ENCODE measurements around the gene STPG3. TPM values are rescaled to one million over a fixed set of nuclear protein-coding genes. Genes with fewer than 3 reads are reported as not detected.

STPG3 gene
- total and polyA plus RNA-seq, 2 of the 13 experiments (the other 11 are each of a cell fraction or from before 2014, with no cell fraction given): not detected

- TF ChIP-seq WIZ (CRISPR knock-in tag; IDR thresholded peaks at IDR 0.05) (no peak; the same call in 1 of the 2 replicates), ZNF20 (CRISPR knock-in tag; IDR thresholded peaks at IDR 0.05) (0 out of 2 replicates have a peak, but pooled peaks have one; percentile 84), IKZF4 (CRISPR knock-in tag; IDR thresholded peaks at IDR 0.05; ENCODE audit: borderline replicate concordance, low read depth, not compliant biosample characterization) (no peak), MTA3 (CRISPR knock-in tag; IDR thresholded peaks at IDR 0.05) (no peak), HMG20B (CRISPR knock-in tag; conservative IDR thresholded peaks at IDR 0.05) (no peak), ZNF776 (CRISPR knock-in tag; IDR thresholded peaks at IDR 0.05) (no peak), ZMYM4 (CRISPR knock-in tag; IDR thresholded peaks at IDR 0.05) (no peak), ZNF737 (CRISPR knock-in tag; IDR thresholded peaks at IDR 0.05; ENCODE audit: borderline replicate concordance) (no peak), PHF5A (CRISPR knock-in tag; IDR thresholded peaks at IDR 0.05; ENCODE audit: low read depth, unreplicated experiment) (no peak), NCOA1 (CRISPR knock-in tag; IDR thresholded peaks at IDR 0.05) (no peak), SNAPC2 (CRISPR knock-in tag; IDR thresholded peaks at IDR 0.05) (no peak), ZNF674 (CRISPR knock-in tag; IDR thresholded peaks at IDR 0.05; ENCODE audit: low read depth) (no peak), ZNF414 (CRISPR knock-in tag; IDR thresholded peaks at IDR 0.05) (peak; percentile 62; the same call in 1 of the 2 replicates), ZNF570 (CRISPR knock-in tag; IDR thresholded peaks at IDR 0.05; ENCODE audit: borderline replicate concordance) (no peak), HBP1 (CRISPR knock-in tag; IDR thresholded peaks at IDR 0.05; ENCODE audit: low read depth) (no peak)
- TF ChIP-seq, protein P1, sequence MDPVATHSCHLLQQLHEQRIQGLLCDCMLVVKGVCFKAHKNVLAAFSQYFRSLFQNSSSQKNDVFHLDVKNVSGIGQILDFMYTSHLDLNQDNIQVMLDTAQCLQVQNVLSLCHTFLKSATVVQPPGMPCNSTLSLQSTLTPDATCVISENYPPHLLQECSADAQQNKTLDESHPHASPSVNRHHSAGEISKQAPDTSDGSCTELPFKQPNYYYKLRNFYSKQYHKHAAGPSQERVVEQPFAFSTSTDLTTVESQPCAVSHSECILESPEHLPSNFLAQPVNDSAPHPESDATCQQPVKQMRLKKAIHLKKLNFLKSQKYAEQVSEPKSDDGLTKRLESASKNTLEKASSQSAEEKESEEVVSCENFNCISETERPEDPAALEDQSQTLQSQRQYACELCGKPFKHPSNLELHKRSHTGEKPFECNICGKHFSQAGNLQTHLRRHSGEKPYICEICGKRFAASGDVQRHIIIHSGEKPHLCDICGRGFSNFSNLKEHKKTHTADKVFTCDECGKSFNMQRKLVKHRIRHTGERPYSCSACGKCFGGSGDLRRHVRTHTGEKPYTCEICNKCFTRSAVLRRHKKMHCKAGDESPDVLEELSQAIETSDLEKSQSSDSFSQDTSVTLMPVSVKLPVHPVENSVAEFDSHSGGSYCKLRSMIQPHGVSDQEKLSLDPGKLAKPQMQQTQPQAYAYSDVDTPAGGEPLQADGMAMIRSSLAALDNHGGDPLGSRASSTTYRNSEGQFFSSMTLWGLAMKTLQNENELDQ (CRISPR knock-in tag; IDR thresholded peaks at IDR 0.05; ENCODE audit: borderline replicate concordance): no peak
- TF ChIP-seq, protein P2, sequence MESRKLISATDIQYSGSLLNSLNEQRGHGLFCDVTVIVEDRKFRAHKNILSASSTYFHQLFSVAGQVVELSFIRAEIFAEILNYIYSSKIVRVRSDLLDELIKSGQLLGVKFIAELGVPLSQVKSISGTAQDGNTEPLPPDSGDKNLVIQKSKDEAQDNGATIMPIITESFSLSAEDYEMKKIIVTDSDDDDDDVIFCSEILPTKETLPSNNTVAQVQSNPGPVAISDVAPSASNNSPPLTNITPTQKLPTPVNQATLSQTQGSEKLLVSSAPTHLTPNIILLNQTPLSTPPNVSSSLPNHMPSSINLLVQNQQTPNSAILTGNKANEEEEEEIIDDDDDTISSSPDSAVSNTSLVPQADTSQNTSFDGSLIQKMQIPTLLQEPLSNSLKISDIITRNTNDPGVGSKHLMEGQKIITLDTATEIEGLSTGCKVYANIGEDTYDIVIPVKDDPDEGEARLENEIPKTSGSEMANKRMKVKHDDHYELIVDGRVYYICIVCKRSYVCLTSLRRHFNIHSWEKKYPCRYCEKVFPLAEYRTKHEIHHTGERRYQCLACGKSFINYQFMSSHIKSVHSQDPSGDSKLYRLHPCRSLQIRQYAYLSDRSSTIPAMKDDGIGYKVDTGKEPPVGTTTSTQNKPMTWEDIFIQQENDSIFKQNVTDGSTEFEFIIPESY (CRISPR knock-in tag; IDR thresholded peaks at IDR 0.05): no peak
- TF ChIP-seq, protein P3, sequence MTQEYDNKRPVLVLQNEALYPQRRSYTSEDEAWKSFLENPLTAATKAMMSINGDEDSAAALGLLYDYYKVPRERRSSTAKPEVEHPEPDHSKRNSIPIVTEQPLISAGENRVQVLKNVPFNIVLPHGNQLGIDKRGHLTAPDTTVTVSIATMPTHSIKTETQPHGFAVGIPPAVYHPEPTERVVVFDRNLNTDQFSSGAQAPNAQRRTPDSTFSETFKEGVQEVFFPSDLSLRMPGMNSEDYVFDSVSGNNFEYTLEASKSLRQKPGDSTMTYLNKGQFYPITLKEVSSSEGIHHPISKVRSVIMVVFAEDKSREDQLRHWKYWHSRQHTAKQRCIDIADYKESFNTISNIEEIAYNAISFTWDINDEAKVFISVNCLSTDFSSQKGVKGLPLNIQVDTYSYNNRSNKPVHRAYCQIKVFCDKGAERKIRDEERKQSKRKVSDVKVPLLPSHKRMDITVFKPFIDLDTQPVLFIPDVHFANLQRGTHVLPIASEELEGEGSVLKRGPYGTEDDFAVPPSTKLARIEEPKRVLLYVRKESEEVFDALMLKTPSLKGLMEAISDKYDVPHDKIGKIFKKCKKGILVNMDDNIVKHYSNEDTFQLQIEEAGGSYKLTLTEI (CRISPR knock-in tag; conservative IDR thresholded peaks at IDR 0.05): no peak
- TF ChIP-seq, protein P4, sequence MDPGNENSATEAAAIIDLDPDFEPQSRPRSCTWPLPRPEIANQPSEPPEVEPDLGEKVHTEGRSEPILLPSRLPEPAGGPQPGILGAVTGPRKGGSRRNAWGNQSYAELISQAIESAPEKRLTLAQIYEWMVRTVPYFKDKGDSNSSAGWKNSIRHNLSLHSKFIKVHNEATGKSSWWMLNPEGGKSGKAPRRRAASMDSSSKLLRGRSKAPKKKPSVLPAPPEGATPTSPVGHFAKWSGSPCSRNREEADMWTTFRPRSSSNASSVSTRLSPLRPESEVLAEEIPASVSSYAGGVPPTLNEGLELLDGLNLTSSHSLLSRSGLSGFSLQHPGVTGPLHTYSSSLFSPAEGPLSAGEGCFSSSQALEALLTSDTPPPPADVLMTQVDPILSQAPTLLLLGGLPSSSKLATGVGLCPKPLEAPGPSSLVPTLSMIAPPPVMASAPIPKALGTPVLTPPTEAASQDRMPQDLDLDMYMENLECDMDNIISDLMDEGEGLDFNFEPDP (CRISPR knock-in tag; conservative IDR thresholded peaks at IDR 0.05): no peak
Observed at GRCh38 chr9:137241490-137242268, 9.4 kb upstream of the STPG3 start (continued).

Measured in HepG2 (cell line).